NCI-H460 (cell line): ENCODE results near the gene IRAK1. TPM values are rescaled to one million over a fixed set of nuclear protein-coding genes. Genes with fewer than 3 reads are reported as not detected.

Experiments
- DNase-seq: peaks from one replicate; pipeline ENCODE4 v3.0.0-alpha.2; 2016; ENCODE audit warnings: low read depth; ENCODE audit errors: extremely low read depth
- total RNA-seq: library from RNA; depleted of rRNA; stranded (reverse); fragments of >200 nt; shearing (Covaris generic); gene quantifications from 2 replicates; pipeline ENCODE4 v1.2.3, GENCODE V29; 2014

IRAK1 gene
- total RNA-seq, 1 experiment from 2014 or later: 237 TPM

GRCh38 chrX:153973127-153974002, 46.3 kb downstream of the IRAK1 start:
- no peak for DNase-seq

DNA sequence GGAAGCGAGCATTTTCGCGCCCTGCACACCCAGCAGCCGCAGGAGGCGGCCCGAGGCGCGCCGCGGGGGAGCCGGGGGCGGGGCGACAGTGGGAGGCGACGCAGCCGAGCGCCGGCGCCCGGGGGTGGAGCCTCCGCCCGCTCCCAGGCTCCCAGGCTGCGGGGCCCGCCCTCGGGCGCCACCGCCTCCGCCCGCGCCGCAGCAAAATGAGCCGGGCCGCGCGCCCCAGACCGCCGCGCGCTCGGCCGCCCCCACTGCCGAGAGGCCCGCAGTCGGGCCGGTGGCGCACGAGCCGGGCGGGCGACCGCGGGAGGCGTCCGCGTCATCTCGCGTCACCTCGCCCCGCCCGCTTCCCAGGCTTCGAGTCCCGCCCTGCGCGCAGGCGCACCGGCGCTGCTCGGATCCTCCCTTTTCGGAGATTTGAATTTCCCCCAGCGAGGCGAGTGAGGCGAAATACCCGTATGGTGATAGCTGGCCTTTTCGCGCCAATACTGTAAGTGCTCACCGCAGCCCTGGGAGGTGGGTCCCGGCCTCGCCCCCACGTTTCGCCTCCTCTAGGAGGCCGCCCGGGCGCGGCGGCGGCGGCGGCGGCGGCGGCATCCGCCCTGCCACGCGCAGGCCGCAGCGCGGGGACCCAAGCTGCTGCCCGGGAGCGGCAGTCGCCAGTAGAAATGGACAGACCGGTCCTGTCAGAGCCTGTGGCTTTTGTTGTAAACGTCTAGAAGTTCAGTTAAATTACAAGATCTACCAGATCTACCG, 47.2 kb downstream of the IRAK1 start, which contains the start of gene TMEM187:
Gene TMEM187, plus strand, starts transcription at position 387 of the 759 bp plus-strand sequence. CDS start 9,309 bp downstream, outside the sequence.
- peak; percentile 89 for DNase-seq

- peak; percentile 92 for DNase-seq
These were observed 48.0 kb downstream of the IRAK1 start, which contains the start of gene HCFC1 for GRCh38 chrX:153971450-153972367. Gene HCFC1, minus strand, starts transcription at chrX:153971818. Its CDS starts 978 bp downstream, at chrX:153970840.

GRCh38 chrX:153971124-153971449, 48.6 kb downstream of the IRAK1 start:
- peak; percentile 91 for DNase-seq

DNA sequence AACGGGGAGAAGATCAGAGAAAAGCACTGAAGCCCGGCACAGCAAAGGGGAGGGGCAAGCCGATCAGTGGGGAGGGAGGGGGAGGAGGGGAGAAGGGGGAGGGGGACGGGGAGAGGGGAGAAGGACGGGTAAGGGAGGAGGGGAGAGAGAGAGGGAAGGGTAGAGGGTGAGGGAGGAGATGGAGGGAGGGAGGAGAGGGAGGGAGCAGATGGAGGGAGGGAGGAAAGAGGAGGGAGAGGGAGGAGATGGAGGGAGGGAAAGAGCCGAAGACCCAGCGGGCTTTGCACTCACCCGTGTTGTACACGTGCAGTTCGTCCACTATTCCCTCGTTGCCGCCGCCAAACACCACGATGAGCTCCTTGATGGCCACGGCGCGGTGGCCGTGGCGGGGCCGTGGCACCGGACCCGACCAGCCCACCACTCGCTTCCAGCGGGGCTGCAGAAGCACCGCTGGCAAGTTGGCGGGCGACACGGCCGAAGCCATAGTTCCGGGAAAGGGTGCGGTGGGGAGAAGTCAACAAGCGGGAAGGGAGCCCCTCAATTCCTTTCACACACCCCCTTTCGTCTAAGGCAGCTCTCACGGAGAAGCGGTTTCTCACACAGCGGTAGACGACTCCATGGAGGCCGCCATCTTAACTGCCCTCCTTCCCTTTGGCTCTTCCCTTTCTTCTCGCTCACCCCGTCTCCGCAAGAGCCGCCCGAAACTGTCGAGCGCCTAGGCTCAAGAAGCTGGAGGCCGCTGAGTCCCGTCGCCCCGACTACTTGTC, 49.2 kb downstream of the IRAK1 start:
- peak; percentile 62 for DNase-seq

GRCh38 chrX:153969904-153970356, 49.8 kb downstream of the IRAK1 start:
- DNase-seq: no peak

DNA sequence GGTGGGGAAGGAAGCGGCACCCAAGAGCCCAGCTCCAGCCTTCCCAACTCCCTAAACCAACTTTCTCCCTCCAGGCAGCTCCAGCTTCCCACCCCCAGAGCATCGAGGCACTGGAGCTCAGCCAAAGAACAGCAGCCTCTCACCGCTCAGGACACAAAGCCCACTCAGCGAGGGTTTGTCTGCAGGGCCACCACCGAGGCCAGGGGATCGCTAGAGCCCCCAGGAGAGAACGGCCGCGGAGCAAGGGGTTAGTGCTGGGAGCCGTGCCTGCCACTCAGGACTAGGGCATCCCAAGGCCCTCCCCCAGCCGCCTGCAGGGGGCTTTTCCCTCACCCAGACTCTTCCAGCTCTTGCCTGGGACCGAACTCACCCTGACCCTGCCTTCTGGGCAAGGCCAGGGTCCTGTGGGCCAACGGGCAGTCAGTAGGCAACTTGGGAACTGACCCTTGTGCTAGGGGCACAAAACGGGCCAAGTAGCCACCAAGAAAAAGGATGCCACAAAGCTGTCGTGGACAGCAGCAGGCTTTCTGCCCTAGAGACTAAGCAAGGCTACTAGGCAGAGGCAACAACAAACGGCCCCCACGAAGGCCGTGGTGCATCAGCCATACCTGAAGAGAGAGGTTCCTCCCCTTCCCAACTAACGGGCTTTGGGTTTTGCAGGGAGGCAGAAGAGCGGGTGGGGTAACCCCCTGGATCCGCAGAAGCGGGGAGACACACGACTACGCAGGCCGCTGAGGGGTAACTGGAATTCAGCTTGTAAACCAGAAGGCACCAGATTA, 50.4 kb downstream of the IRAK1 start:
- no peak for DNase-seq

DNA sequence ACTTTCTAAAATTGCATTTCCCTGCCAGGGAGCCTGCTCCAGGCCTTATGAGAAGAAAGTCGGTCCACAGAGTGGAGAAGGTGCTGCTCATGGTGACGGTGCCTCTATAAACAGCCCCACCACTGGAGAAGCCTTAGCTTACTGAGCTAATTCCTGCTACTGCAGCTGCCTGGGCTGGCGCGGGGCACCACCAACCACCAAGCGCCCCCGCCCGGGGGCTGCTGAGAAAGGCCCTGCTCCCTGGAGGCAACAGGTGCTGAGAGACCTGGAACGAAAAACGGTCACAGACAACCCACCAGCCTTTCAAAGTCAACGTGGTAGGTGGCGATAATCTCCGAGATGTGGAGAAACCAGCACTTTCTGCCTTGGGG, 51.0 kb downstream of the IRAK1 start:
- DNase-seq: no peak

- DNase-seq: no peak
These were observed 51.4 kb downstream of the IRAK1 start for GRCh38 chrX:153968255-153968654.

DNA sequence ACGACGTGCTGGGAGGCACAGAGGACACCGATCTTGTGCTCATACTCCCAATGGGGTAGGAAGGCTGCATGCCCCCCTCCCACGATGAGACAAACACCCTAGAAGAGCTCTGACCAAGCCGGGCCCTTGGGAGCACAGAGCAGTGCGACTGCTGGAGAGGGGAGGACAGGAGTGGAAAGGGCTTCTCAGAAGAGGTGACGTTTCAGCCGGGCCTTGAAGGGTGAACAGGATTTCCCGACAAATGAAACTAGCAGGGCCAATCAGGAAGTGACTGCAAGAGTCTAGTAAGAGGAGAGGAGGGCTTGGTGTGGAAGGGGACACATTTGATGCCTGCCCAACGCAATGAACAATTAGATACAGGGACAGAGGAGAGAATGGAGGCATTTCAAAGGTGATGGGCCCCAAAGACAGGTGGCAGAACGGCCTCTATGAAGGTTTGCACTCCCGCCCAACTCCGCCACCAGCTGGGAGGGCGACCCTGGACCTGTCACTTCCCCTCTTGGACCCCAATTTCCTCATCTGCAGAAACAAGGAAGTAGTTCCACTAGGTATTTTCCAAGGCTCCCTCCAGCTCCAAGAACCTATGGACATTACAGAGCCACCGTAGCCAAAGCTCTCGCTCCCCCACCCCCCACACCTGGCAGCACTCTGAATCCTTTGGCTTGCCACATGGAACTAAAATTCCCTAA, 52.0 kb downstream of the IRAK1 start:
- no peak for DNase-seq

- DNase-seq: no peak
These were observed 52.7 kb downstream of the IRAK1 start for GRCh38 chrX:153966841-153967535.

GRCh38 chrX:153966283-153966688, 53.4 kb downstream of the IRAK1 start:
- DNase-seq: no peak

GRCh38 chrX:153965406-153965805, 54.3 kb downstream of the IRAK1 start:
- DNase-seq: no peak

GRCh38 chrX:153964105-153964504, 55.6 kb downstream of the IRAK1 start:
- no peak for DNase-seq

GRCh38 chrX:153963546-153963945, 56.2 kb downstream of the IRAK1 start:
- DNase-seq: no peak

- DNase-seq: no peak
These were observed 58.4 kb downstream of the IRAK1 start for GRCh38 chrX:153961292-153961691.

- no peak for DNase-seq
These were observed 58.9 kb downstream of the IRAK1 start for GRCh38 chrX:153960786-153961185.
